ENCODE measurements around the gene MEIOC. TPM values are rescaled to one million over a fixed set of nuclear protein-coding genes. Genes with fewer than 3 reads are reported as not detected.
"Not testable (repeated sequence)": the region's sequence is repeated elsewhere in the genome, so short reads cannot be mapped to it uniquely, and the experiment has no call there.

The MEIOC gene
- total RNA-seq, 1 experiment from 2014 or later = 0.95 TPM

DNA sequence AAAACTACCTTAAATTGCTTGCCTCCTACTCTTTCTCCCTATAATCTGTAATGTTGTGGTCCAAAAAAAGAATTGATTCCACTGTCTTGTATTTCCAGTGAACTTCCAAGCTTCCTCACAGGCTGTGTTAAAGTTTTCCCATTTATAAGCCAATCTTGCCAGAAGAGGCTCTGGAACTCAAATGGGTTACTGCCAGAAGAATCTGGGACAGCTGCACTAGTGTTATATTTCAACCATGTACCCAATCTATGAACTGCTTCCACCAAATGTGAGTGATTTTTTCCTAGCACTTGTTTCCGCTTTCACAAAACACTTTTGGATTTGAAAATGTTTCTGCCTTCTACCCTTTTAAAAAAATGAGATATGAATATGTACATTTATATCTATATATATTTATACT lies 31.5 kb downstream of the MEIOC start:
- H3K9me3 ChIP-seq = no peaks in the 10 kb centered on the region
- no peaks in the 10 kb centered on the region for H3K27me3 ChIP-seq
- H3K4me3 ChIP-seq = no peak overlapping the region
- DNase-seq = no peak
- peaks cover 12% of the 10 kb centered on the region for H3K36me3 ChIP-seq

DNA sequence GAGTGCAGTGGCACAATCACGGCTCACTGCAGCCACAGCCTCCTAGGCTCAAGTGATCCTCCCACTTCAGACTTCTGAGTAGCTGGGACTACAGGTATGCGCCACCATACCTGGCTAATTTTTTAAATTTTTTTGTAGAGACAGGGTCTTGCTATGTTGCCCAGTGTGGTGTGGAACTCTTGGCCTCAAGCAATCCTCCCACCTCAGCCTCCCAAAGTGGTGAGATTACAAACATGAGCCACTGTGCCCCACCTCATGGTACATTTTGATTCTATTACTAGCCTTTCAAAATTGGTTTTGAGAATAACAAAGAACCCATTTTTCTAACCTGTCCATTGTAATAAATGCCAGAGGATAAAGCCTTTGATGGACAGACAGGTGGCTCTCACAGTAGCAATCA lies 31.9 kb downstream of the MEIOC start:
- no peaks in the 10 kb centered on the region for H3K27me3 ChIP-seq

DNA sequence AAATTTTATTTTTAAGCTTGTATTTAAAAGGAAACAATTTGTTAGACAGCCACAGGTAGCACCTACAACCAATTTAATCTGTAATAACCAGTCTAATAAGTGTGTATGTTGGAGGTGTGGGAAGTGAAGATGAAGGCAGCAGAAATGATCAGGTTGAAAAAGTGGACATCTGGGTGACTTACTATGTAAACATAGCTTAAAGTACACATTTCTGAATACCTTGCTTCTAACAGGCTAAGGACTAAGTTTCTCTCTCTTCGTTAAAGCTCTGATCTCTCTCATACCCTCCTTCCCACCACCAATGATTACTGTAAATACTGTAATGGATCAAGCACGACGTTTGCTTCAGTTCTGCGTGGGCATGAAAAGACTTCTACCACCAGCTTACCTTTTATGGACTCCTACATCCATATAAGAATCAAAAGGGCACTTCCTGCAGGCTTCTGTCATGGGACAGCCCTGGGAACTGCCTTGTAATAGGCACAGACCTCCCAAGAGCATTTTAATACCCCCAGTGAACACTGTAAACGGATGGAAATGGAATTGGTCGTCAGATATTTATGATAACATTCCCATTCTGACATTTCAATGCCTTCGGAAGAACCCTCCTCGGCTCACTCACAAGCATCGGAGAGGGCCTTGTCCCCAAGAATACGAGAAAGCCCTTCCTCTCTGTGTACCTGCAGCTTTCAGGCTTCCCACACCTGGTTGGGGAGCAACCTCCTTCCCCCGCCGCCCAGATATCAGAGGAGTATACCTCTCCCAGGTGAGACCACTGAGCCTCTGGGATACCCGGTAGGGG lies 32.6 kb downstream of the MEIOC start:
- Histone ChIP-seq H3K4me3 (peak overlapping the region; percentile 92), H3K9me3 (no peaks in the 10 kb centered on the region), H3K36me3 (peaks cover 4% of the 10 kb centered on the region; the same call in 1 of the 2 replicates), H3K27me3 (no peaks in the 10 kb centered on the region)
- no peak for DNase-seq

More for the DNA sequence above, 31.9 kb downstream of the MEIOC start:
- Histone ChIP-seq H3K4me3 (peak overlapping the region; percentile 92; the same call in 1 of the 2 replicates), H3K9me3 (no peaks in the 10 kb centered on the region), H3K36me3 (peaks cover 8% of the 10 kb centered on the region)
- DNase-seq = no peak

DNA sequence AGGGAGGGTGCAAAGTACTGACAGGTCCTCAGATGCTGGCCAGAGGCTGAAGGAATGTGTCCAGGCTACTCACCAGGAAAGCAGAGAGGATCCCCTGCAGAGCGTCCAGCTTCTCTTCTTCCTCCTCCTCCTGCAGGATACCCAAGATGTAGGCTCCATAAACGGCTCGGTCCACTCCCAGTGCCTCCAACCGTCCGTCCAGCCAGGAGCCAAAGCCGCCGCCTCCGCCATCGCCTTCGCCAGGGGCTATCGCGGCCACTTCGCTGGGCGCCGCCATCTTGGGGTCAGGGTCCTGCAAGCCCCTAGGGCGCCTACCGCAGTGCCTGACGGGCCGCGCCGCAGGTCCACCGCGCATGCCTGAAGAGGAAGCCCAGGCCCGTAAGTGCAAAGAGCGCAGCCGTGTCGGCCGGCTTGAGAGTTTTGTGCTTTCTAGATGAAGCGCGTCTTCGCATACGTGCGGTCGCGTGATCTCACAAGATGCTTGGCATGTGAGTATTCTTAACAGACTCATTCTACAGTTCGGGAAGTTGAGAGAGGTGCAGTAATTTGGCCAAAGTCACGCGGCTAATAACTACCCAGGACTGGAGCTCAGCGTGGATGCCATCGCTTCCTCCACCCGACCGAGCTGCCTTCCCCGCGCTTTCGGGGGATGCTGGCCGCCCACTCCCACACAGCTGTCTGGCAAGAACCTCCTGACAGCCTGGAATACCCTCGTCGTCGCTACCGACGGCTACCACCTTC lies 33.4 kb downstream of the MEIOC start, which contains the start of gene CCDC43:
TSS of gene CCDC43 (minus strand) at position 300 of the 741 bp plus-strand sequence. CDS start at position 277, 23 bp downstream.
- Histone ChIP-seq H3K36me3 (peaks cover 4% of the 10 kb centered on the region; the same call in 1 of the 2 replicates), H3K27me3 (no peaks in the 10 kb centered on the region), H3K9me3 (no peaks in the 10 kb centered on the region), H3K4me3 (peak within 1 kb of the TSS; percentile 92)
- DNase-seq = peak; percentile 93

DNA sequence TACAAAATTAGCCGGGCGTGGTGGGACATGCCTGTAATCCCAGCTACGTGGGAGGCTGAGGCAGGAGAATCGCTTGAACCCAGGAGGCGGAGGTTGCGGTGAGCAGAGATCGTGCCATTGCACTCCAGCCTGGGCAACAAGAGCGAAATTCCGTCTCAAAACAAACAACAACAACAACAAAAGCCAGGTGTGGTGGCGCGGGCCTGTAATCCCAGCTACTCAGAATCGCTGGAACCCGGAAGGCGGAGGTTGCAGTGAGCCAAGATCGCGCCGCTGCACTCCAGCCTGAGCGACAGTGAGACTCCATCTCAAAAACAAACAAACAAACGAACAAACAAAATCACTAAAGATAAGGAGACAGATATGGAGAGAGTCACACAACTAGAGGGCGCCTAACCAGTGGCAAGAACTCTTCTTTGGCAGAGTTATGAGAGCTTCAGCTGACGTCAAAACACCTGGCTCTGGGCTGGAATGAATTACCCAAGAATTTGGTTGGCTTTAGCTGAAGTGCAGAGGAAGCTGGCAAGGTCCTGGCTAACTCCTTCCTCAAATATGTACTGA lies 34.6 kb downstream of the MEIOC start:
- H3K27me3 ChIP-seq = not testable (repeated sequence)
- peak overlapping the region; percentile 92 for H3K4me3 ChIP-seq
- DNase-seq = peak; percentile 45

DNA sequence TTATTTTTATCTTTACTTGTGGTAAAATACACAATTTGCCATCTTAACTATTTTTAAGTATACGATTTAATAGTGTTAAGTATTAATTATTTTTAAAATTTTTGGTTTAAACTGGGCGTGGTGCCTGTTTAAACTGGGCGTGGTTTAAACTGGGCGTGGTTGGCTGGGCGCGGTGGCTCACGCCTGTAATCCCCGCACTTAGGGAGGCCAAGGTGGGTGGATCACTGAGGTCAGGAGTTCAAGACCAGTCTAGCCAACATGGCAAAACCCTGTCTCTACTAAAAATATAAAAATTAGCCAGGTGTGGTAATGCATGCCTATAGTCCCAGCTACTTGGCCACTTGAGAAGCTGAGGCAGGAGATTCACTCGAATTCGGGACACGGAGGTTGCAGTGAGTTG lies 37.3 kb downstream of the MEIOC start:
- no peak for DNase-seq
- H3K27me3 ChIP-seq = no peaks in the 10 kb centered on the region
- no peaks in the 10 kb centered on the region for H3K9me3 ChIP-seq
- no peak overlapping the region for H3K4me3 ChIP-seq
- no peaks in the 10 kb centered on the region for H3K36me3 ChIP-seq

More for the DNA sequence above, 34.6 kb downstream of the MEIOC start:
- H3K36me3 ChIP-seq, H3K9me3 ChIP-seq: not testable (repeated sequence)

DNA sequence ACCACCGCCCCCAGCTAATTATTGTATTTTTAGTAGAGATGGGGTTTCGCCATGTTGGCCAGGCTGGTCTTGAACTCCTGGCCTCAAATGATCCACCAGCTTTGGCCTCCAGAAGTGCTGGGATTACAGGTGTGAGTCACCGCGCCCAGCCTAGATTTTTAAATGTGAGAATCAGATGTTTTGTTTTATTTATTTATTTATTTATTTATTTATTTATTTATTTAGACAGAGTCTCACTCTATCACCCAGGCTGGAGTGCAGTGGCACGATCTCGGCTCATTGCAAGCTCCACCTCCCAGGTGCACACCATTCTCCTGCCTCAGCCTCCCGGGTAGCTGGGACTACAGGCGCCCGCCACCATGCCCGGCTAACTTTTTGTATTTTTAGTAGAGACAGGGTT lies 44.0 kb downstream of the MEIOC start:
- DNase-seq = not testable (repeated sequence)

DNA sequence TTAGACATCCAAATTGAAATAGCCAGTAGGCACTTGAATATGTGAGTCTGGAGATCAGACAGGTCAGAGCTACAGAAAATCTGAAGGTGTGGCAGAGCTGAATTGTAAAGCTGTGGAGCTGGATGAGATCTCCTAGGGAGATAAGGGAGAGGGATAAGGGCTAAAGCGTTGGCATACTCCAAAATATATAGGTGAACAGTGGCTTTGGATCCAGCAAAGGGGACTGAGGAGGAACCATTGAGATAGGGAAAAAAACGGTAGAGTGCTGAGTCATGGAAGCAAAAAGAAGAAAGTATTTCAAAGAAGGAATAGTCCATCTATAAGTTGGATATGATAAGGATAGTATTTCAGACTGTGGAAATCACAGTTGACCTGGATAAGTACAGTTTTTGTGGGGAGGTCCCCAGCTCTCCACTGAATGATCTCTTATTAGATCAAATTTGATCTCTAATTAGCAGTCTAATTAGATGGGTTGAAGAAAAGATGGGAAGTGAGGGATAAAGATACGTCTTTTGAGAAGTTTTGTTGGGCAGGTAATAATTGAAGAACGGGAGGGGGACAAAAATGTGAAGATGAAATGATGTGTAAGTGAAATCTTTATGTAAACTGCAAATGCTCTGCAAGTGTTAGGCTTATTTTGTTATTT lies 51.6 kb downstream of the MEIOC start:
- no peaks in the 10 kb centered on the region for H3K9me3 ChIP-seq
- peaks cover 4% of the 10 kb centered on the region; the same call in 1 of the 2 replicates for H3K36me3 ChIP-seq
- H3K4me3 ChIP-seq = peak overlapping the region; percentile 90
- DNase-seq = no peak
- no peaks in the 10 kb centered on the region for H3K27me3 ChIP-seq

More for the DNA sequence above, 44.0 kb downstream of the MEIOC start:
- H3K27me3 ChIP-seq, H3K36me3 ChIP-seq, H3K4me3 ChIP-seq, H3K9me3 ChIP-seq: not testable (repeated sequence)

DNA sequence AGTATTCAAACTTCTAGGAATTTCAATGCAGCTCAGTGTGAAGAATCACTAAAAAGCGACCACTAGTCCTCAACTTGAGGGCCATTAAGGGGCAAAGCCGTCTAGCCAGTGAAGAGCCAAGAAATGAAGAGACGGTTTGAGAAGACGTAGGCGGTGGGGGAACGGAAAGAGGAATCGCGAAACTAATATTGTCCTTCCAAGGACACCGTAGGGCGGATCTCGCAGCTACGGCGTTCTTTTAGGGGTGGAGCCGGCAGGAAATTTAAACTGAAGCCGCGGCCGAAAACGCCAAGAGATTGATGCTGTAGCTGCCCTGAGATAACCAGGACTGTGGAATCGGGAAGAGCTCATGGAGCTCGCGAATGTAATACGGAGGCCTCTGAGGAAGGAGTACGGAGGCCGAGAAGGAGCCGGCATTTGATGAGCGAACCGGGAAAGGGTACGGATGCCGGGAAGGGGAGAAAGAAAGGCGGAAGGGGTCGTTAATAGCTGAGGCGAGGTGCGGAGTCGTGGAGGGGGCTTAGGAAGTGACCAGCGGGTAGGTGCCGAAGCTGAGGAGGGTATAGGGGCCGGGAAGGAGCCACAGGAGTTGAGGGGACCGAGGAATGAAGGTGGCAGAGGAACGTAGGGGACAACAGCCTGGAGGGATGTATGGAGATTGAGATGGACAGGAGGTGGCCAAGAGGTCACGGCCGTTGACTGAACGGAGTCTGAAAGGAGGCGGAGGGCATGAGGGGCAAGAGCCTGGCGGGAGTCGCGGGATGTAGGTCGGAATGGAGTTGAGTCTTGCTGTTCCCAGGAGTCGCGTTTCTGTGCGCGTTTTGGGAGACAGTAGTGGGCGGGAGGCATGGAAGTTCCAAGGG lies 52.4 kb downstream of the MEIOC start, which contains the start of gene DBF4B:
TSS of gene DBF4B (plus strand) at position 265 of the 863 bp plus-strand sequence. CDS start at position 421, 156 bp downstream.
- Histone ChIP-seq H3K9me3 (no peaks in the 10 kb centered on the region), H3K4me3 (peak within 1 kb of the TSS; percentile 90), H3K36me3 (peaks cover 4% of the 10 kb centered on the region; the same call in 1 of the 2 replicates), H3K27me3 (no peaks in the 10 kb centered on the region)
- peak; percentile 89 for DNase-seq

DNA sequence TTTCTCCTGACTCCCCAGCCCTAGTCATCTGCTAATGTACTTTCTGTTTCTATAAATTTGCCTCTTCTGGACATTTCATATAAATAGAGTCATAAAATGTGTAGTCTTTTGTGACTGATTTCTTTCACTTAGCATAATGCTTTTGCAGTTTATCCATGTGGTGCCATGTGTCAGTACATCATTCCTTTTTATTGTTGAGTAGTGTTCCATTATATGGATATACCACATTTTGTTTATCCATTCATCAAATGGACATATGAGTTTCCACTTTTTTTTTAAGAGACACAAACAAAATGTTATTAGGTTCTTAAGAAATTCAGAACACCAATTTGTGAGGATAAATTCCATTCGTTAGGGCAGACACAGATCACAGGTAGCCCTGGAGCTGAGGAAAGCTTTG lies 63.2 kb downstream of the MEIOC start:
- Histone ChIP-seq H3K4me3 (no peak overlapping the region), H3K9me3 (no peaks in the 10 kb centered on the region), H3K36me3 (peaks cover 35% of the 10 kb centered on the region), H3K27me3 (no peaks in the 10 kb centered on the region; the same call in 1 of the 2 replicates)
- no peak for DNase-seq

DNA sequence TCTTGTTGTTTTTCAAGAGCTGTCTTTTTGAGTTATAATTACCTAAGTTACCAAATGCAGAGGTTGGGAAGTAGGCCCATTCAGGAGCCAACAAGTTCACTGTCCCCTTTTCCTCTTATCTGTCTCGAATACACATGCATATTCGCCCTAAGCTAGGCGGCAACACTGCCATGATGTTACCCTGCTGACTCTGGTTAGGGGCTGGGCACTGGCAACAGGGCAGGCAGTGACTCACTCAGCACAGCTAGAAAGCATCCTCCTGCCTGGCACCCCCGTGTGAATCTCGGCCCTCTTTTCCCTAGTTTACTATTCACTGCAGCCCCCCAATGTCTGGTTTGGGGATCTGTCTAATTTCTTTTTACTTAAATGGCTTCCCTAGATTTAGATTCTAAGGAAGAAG lies 66.0 kb downstream of the MEIOC start:
- Histone ChIP-seq H3K27me3 (no peaks in the 10 kb centered on the region), H3K9me3 (no peaks in the 10 kb centered on the region), H3K4me3 (no peak overlapping the region), H3K36me3 (peaks cover 32% of the 10 kb centered on the region)
- DNase-seq = peak; percentile 39

Other genes with a start within 250 kb of the MEIOC start
- 5.2 and 5.5 TPM in 2 replicates for gene GPATCH8, start 153.1 kb upstream of the MEIOC start, total RNA-seq (2014; rRNA removed; shearing (Covaris generic); ENCODE audit: low replicate concordance)
- gene FZD2, start 99.0 kb upstream of the MEIOC start, total RNA-seq (2014; rRNA removed; shearing (Covaris generic); ENCODE audit: low replicate concordance) = 29.6 and 46.3 TPM in 2 replicates
- gene CCDC43, start 33.3 kb downstream of the MEIOC start, total RNA-seq (2014; rRNA removed; shearing (Covaris generic); ENCODE audit: low replicate concordance) = 39.1 and 63.4 TPM in 2 replicates
- 7.9 and 11.1 TPM in 2 replicates for gene DBF4B, start 52.2 kb downstream of the MEIOC start, total RNA-seq (2014; rRNA removed; shearing (Covaris generic); ENCODE audit: low replicate concordance)
- 0.72 TPM in 1 of 2 replicates, not detected in the other for gene ADAM11, start 102.5 kb downstream of the MEIOC start, total RNA-seq (2014; rRNA removed; shearing (Covaris generic); ENCODE audit: low replicate concordance)
- gene GJC1, start 173.8 kb downstream of the MEIOC start, total RNA-seq (2014; rRNA removed; shearing (Covaris generic); ENCODE audit: low replicate concordance) = 15.4 and 60.0 TPM in 2 replicates
- gene HIGD1B, start 191.4 kb downstream of the MEIOC start, total RNA-seq (2014; rRNA removed; shearing (Covaris generic); ENCODE audit: low replicate concordance) = not detected in 2 replicates
- 156 and 179 TPM in 2 replicates for gene EFTUD2, start 243.0 kb downstream of the MEIOC start, total RNA-seq (2014; rRNA removed; shearing (Covaris generic); ENCODE audit: low replicate concordance)

All from MG63 (cell line).